B cell (primary cell): ENCODE data around the gene AP1M2.

Experiments used
- CTCF ChIP-seq: fragments of 200-600 bp; IDR thresholded peaks from one replicate; pipeline ENCODE4 v1.8.0; 2022; ENCODE audit warnings: antibody characterized with exemption, mild to moderate bottlenecking
- EZH2 ChIP-seq: IDR thresholded peaks from 2 replicates; pipeline ENCODE4 v1.6.1; 2012; ENCODE audit warnings: borderline replicate concordance, low read depth, mild to moderate bottlenecking, moderate library complexity, low read length; ENCODE audit not compliant: insufficient read depth, poor library complexity, severe bottlenecking

GRCh38 chr19:10553943-10554381 is 33.1 kb downstream of the AP1M2 start:
- no peak for TF ChIP-seq CTCF
- no peak for TF ChIP-seq EZH2
